ENCODE data around the gene IL1RAP.

GRCh38 chr3:190695225-190695624 lies 181.3 kb downstream of the IL1RAP start:
- TF ChIP-seq CTCF (IDR thresholded peaks at IDR 0.05): no peak
- no peak for TF ChIP-seq POLR2AphosphoS5 (IDR thresholded peaks at IDR 0.05)
- no peak for TF ChIP-seq POLR2A (IDR thresholded peaks at IDR 0.05; ENCODE audit: low read depth)
- no peak for TF ChIP-seq EP300 (IDR thresholded peaks at IDR 0.05)

All from esophagus muscularis mucosa (tissue), 4 donors.